ENCODE measurements around the gene TSC22D2.

TSC22D2 gene

DNA sequence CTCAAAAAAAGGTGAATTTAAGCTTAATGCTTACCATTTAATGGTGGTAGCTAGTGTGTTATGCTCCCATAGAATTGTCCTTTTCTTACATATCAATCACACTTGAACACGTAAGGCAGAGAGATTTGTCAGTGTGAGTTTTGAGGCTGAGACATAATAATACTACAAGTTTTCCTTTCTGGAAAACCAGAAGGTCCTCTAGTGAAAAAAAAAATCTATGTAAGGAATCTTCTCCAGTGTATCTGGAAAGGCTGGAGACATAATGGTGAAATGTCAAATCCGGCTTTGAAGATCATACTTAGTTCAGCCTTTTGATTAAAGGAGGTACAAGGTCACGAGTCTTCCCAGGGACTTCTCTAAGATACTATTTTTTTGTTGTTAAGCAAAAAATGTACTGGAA lies 3.4 kb downstream of the TSC22D2 start:
- no peak for DNase-seq (ENCODE audit: low read depth)
- peak overlapping the region; percentile 65 for H3K4me3 ChIP-seq (ENCODE audit: low read depth, low read length)
- TF ChIP-seq, protein P1, sequence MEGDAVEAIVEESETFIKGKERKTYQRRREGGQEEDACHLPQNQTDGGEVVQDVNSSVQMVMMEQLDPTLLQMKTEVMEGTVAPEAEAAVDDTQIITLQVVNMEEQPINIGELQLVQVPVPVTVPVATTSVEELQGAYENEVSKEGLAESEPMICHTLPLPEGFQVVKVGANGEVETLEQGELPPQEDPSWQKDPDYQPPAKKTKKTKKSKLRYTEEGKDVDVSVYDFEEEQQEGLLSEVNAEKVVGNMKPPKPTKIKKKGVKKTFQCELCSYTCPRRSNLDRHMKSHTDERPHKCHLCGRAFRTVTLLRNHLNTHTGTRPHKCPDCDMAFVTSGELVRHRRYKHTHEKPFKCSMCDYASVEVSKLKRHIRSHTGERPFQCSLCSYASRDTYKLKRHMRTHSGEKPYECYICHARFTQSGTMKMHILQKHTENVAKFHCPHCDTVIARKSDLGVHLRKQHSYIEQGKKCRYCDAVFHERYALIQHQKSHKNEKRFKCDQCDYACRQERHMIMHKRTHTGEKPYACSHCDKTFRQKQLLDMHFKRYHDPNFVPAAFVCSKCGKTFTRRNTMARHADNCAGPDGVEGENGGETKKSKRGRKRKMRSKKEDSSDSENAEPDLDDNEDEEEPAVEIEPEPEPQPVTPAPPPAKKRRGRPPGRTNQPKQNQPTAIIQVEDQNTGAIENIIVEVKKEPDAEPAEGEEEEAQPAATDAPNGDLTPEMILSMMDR (IDR thresholded peaks at IDR 0.05; ENCODE audit: insufficient read depth, low read depth, low read length, missing control alignments), result no peak

DNA sequence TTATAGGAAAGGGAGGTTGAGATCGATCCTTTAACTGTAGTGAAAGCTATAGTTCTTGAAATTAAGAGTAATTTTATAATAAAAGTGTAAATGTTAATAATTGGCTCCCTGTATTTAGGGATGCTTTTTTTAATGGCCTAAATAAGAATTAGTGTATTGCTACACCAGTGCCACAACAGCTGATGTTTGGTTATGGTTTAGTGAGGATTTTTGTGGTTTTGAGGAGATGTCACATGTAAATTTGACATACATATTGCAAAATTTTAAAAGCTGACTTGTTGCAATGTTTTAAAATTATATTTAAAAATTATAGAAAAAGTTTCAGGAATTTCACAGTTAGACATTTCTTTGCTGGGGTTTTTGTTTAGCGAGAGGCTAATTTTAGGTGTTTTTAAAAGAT lies 3.9 kb downstream of the TSC22D2 start:
- DNase-seq (ENCODE audit: low read depth), result no peak
- H3K4me3 ChIP-seq (ENCODE audit: low read depth, low read length), result peak overlapping the region; percentile 65
- TF ChIP-seq, protein P1 (IDR thresholded peaks at IDR 0.05; ENCODE audit: insufficient read depth, low read depth, low read length, missing control alignments), result no peak

DNA sequence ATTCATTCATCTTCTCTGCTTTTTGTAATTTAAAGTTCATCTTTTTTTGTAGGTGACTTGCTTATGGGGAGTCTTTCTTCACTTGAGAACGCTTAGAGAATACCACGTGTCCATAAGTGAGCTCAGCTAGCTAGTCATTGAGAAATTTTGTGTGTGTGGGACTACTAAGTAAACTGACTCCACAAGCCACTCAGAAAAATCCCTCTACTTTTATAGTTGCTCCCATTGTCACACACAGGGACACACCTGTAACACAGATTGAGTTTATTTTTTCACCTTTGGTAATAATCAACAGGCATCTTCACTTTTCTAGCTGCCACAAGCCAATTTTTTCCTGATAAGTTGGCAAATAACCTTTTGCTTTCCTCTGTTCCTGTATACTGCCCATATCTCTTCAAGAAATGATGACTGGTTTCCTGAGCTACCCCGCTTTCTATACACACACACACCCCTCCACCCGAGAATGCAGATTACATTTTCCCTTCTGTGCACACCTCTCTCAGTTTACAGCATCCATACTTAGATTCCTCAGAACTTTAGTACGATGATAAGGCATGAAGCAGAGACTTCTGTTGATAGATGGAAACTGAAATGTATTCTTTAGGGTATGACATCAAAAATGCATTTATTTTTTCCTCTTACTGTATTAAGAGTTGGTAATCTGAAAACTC lies 4.6 kb downstream of the TSC22D2 start:
- peak; percentile 40 for DNase-seq (ENCODE audit: low read depth)
- TF ChIP-seq, protein P1 (IDR thresholded peaks at IDR 0.05; ENCODE audit: insufficient read depth, low read depth, low read length, missing control alignments), result no peak
- peak overlapping the region; percentile 65 for H3K4me3 ChIP-seq (ENCODE audit: low read depth, low read length)

DNA sequence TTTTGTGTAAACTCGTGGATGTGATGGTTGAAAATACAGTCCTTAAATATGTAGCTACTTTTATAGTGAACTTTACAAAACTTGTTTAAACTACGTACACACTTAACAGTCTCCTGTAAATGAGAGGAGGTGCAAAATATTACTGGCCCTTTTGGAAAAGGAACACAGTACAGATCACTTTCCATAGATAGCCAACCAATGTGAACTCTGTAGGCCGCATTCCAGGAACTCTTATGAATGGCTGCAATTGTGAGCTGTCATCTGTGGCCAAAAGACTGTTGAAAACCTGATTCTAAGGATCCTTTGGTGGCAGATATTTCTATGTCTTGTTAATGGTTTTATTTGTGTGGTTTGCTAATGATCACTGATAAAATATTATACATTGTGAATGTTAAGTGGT lies 6.2 kb downstream of the TSC22D2 start:
- H3K4me3 ChIP-seq (ENCODE audit: low read depth, low read length), result peak overlapping the region; percentile 65
- no peak for DNase-seq (ENCODE audit: low read depth)
- TF ChIP-seq, protein P1 (IDR thresholded peaks at IDR 0.05; ENCODE audit: insufficient read depth, low read depth, low read length, missing control alignments), result no peak

DNA sequence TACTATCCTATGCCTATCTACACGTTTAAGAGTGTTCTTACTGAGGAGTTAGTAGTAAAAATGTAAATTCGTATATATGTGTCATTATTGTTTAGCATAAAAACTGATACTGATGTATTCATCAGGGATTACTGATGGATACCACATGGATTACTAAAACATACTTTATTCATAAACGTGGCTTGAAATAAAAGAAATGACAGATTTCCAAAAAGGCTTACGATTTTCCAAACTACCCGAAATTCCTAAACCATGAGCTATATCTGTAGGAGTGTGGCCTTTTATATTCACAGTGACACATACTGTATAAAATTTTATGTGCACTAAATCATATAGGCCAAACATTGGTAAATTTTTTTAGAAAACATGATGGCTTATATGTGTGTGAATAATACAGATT lies 6.9 kb downstream of the TSC22D2 start:
- DNase-seq (ENCODE audit: low read depth), result no peak
- TF ChIP-seq, protein P1 (IDR thresholded peaks at IDR 0.05; ENCODE audit: insufficient read depth, low read depth, low read length, missing control alignments), result no peak
- no peak overlapping the region for H3K4me3 ChIP-seq (ENCODE audit: low read depth, low read length)

DNA sequence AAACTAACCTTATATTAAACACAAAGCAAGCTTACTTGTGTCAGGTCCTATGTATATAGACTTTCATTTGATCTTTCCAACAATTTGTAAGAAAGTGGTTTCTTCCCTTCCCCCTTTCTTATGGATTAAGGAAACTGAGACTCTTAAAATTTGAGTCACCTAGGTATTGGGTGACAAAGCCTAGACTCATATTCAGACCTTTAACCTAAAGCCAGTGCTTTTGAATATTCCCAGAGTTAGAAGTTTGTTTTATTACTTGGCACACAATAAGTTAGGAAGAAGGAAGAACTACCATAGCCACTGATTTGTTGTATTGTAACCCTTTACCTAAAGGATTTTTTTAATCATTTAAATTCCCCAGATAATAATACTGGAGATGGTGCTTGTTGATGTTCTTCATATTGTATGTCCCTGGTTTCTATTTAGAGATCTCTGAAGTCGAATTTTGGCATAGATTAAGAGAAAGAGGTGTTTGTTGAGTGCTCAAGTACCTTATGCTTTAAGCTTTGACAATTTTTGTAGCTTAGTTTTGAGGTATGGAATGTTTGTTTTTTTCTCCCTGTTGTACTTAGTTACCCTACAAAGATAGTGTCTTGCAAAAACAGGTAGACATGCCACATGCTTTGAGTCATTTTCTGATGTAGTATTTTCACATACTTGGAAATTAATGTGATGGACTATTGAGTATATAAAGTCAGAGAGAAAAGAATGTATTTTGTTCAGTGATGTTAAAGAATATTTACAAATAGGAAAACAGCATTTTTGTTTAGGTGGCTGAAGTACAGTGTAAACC lies 11.2 kb downstream of the TSC22D2 start:
- no peak overlapping the region for H3K4me3 ChIP-seq (ENCODE audit: low read depth, low read length)
- TF ChIP-seq, protein P1 (IDR thresholded peaks at IDR 0.05; ENCODE audit: insufficient read depth, low read depth, low read length, missing control alignments), result no peak
- no peak for DNase-seq (ENCODE audit: low read depth)

Measured in GM12865 (cell line).